NCI-H2107 treated with DMSO at 0.1 percent for 48 hours (cell line): ENCODE results near the gene DBF4B.
"Not testable (repeated sequence)": the region's sequence is repeated elsewhere in the genome, so short reads cannot be mapped to it uniquely, and the experiment has no call there.

ENCODE experiments used
- DNase-seq: peaks from one replicate; lab custom pipeline; 2025; ENCODE audit not compliant: unreplicated experiment; lab: John Stamatoyannopoulos, UW

Gene DBF4B

GRCh38 chr17:44733753-44734152 is 25.3 kb downstream of the DBF4B start:
- no peak for DNase-seq

GRCh38 chr17:44734272-44734671 is 25.8 kb downstream of the DBF4B start:
- DNase-seq, result no peak

GRCh38 chr17:44736551-44737240 is 28.2 kb downstream of the DBF4B start:
- DNase-seq, result no peak

GRCh38 chr17:44738214-44738906 is 29.9 kb downstream of the DBF4B start:
- no peak for DNase-seq

GRCh38 chr17:44741316-44741715 is 32.9 kb downstream of the DBF4B start:
- DNase-seq, result no peak

- no peak for DNase-seq
Measured at GRCh38 chr17:44745301-44745700, 36.8 kb downstream of the DBF4B start.

- DNase-seq, result not testable (repeated sequence)
Measured at GRCh38 chr17:44745738-44746137, 37.3 kb downstream of the DBF4B start.

- no peak for DNase-seq
Measured at GRCh38 chr17:44747566-44747965, 39.1 kb downstream of the DBF4B start.

- no peak for DNase-seq
Measured at GRCh38 chr17:44749076-44749979, 40.9 kb downstream of the DBF4B start.

GRCh38 chr17:44749980-44750318 is 41.5 kb downstream of the DBF4B start:
- no peak for DNase-seq

GRCh38 chr17:44751331-44751730 is 42.9 kb downstream of the DBF4B start:
- no peak for DNase-seq

GRCh38 chr17:44751806-44752205 is 43.3 kb downstream of the DBF4B start:
- no peak for DNase-seq

- DNase-seq, result no peak
Measured at GRCh38 chr17:44752953-44753861, 44.7 kb downstream of the DBF4B start.

- DNase-seq, result no peak
Measured at GRCh38 chr17:44754276-44754675, 45.8 kb downstream of the DBF4B start.

- not testable (repeated sequence) for DNase-seq
Measured at GRCh38 chr17:44755180-44755579, 46.7 kb downstream of the DBF4B start.

- DNase-seq, result no peak
Measured at GRCh38 chr17:44757045-44757917, 48.8 kb downstream of the DBF4B start.

GRCh38 chr17:44757918-44758413 is 49.5 kb downstream of the DBF4B start:
- no peak for DNase-seq

- DNase-seq, result no peak
Measured at GRCh38 chr17:44758414-44759085, 50.1 kb downstream of the DBF4B start, which contains the start of gene ADAM11. TSS of gene ADAM11 (plus strand) at chr17:44758988. CDS start at chr17:44759200, 212 bp downstream.
